SH-SY5Y (cell line): Measurements from ENCODE around the gene DKK3.

Source experiments
- GATA2 ChIP-seq: IDR thresholded peaks from 2 replicates; pipeline ENCODE4 v1.6.1; 2011; ENCODE audit warnings: mild to moderate bottlenecking, low read depth, low read length
- GATA3 ChIP-seq: IDR thresholded peaks from 2 replicates; pipeline ENCODE4 v1.6.1; 2011; ENCODE audit warnings: low read depth, mild to moderate bottlenecking, low read length, moderate library complexity

Gene DKK3

DNA sequence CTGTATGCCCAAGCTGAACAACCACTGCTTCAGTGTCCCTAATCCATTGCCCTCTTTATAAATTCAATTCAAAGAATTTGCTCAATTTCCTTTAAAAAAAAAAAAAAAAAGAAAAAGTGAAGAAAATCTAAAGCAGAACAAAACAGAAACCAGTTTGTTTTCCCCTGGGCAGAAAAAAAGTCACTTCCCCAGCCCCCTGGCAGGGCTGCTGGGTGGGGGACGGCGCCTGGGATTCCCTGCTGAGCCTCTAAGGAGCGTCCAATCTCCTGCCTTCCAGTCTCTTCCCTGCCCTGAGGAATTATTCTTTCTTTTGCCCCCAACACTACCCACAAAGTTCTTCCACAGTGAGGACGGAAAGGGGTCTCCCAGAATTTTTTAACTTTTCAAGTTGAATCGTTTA, 23.9 kb downstream of the DKK3 start:
- no peak for TF ChIP-seq GATA3
- TF ChIP-seq GATA2: no peak

DNA sequence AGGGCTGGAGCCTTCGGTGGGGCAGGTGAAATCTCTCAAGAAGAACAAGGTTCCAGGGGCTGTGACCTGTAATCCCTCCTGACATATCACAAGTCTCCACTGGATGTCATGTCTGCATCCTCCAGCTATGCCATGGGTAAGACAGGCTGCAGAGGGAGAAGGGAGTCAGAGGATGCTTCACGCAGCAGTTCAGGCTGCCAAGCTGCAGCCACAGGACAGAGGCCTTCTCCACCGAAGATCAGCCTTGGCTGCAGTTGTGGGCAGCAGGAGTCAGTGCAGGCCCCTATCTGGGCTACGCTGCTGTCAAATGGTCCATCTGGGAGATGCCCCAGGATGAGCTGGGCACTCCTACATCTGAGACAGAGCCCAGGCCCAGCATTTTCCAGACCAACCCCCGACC, 25.0 kb downstream of the DKK3 start:
- TF ChIP-seq GATA2: no peak
- TF ChIP-seq GATA3: no peak

DNA sequence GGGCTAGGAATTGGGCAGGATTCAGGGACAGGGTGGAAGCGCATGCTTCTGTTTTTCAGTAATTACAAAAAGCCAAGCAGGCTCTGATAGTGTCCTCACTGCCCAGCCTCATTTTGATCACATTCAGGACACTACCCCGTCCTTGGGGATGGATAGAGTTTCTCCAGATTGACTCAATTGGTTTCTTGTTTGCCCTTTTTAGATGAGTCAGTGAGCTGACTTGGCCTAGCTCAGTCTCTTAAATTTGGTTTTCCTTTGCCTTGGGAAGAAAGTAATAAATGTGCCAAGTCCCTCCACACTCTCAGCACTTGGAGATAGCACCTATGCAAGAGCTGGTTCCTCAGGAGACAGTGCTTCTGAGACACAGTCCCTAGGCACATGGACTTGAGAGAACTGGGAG, 25.5 kb downstream of the DKK3 start:
- no peak for TF ChIP-seq GATA2
- TF ChIP-seq GATA3: no peak

GRCh38 chr11:11982461-11982860, 26.0 kb downstream of the DKK3 start:
- TF ChIP-seq GATA3 (no peak), GATA2 (no peak)

- no peak for TF ChIP-seq GATA2
- no peak for TF ChIP-seq GATA3
These were observed 26.6 kb downstream of the DKK3 start for GRCh38 chr11:11981840-11982239.

- TF ChIP-seq GATA2 (no peak), GATA3 (no peak)
These were observed 27.1 kb downstream of the DKK3 start for GRCh38 chr11:11981364-11981763.

- TF ChIP-seq GATA2: no peak
- TF ChIP-seq GATA3: no peak
These were observed 27.6 kb downstream of the DKK3 start for GRCh38 chr11:11980841-11981308.

DNA sequence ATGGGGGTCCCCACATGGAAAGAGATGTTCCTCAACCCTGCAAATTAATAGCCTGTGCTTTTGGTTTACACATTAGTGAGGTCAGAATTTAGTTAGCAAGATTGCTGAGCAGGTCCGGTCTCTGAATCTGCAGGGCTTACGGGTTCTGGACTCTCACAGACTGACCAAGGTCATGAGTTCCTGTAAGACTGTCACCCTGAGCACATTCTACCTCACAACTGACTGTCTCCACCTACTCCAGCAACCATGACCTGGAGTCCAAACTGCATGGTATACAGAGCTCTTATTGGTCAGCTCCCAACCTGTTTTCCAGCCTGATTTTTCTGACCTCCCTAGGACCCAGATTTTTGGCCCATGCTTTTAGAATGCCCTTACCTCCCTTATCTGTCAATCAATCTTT, 28.2 kb downstream of the DKK3 start:
- peak; percentile 38; the same call in 1 of the 2 replicates for TF ChIP-seq GATA2
- TF ChIP-seq GATA3: no peak

DNA sequence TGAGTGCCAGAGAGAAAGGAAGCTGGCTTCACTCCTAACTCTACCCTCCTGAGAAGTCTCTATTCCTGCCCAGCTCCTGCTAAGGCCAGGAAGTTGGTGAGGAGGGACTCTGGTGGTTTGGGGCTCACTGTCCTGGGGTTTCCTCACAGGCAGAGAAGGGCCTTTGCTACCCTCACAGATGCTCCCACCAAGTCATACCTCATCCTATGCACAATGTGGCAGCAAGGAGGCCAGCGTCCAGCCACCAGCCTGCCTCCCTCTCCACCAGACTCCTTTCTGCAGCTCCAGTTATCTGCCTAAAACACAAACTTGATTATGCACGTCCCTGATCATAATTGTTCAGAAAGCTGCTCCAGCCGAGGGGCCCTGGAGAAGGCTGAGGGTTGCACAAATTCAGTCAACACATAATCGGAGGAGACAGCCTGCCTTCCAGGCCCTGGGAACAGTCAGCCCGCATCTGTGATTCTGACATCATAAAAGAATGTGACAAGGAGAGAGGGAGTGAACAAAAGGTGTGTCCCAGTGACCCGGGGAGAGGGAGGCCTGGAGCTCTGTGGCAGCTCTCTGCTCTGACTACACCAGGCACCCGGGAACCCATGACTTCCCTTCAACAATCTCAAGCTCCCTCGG, 28.8 kb downstream of the DKK3 start:
- TF ChIP-seq GATA3: no peak
- TF ChIP-seq GATA2: no peak; the same call in 1 of the 2 replicates

GRCh38 chr11:11978792-11979487, 29.5 kb downstream of the DKK3 start:
- TF ChIP-seq GATA2 (no peak), GATA3 (no peak)

DNA sequence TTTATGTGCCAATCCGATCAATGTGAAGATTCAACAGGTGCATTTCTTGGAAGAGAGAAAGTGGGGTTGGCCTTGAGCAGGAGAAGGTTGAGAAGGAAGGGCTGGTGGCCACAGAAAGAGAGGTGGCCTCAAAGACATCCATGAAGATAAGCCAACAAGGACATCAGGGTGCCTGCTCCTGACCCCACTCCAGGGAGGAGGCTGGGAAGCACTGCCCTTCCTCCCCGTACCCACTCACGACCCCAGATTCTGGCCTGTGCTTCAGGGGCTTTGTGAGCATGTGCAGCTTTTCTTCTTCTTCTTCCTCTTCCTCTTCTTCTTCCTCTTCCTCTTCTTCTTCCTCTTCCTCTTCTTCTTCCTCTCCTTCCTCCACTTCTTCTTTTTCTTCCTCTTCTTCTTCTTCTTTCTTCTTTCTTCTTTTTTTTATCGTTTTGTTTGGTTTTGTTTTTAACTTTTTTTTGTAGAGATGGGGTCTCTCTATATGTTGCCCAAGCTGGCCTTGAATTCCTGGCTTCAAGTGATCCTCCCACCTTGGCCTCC, 30.3 kb downstream of the DKK3 start:
- TF ChIP-seq GATA2 (no peak), GATA3 (no peak)

- TF ChIP-seq GATA2: no peak
- TF ChIP-seq GATA3: no peak
These were observed 31.1 kb downstream of the DKK3 start for GRCh38 chr11:11977206-11977938.

DNA sequence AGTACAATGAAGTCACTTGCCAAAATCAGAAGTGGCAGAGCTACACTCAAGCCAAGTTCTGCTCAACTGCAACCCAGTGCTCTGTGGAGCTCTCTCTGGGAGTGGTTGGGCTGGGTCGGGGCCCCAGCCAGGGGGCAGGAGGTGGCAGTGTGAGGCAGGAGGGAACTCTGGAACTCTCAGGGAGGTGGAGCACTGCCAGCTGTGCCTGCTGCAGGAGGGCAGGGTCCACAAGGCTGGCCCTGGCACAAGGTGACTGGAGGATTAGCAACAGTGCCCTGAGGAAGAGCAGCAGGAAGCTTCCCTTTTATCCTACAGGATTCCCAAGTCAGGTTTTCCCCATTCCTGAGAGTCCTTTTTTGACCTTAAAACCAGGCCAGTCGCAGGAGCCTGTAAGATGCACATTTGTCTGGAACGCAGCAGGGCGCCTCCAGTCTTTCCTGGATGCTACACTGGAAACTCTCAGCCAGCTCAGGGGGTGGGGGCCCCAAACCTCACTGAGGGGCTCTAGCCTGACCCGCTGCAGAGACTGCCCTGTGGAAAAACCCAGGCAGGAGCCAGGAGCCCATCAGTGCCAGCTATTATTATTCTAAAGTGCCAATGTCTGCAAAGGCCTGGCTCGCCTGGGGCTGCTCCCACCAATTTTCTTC, 31.8 kb downstream of the DKK3 start:
- TF ChIP-seq GATA3: no peak
- no peak for TF ChIP-seq GATA2

DNA sequence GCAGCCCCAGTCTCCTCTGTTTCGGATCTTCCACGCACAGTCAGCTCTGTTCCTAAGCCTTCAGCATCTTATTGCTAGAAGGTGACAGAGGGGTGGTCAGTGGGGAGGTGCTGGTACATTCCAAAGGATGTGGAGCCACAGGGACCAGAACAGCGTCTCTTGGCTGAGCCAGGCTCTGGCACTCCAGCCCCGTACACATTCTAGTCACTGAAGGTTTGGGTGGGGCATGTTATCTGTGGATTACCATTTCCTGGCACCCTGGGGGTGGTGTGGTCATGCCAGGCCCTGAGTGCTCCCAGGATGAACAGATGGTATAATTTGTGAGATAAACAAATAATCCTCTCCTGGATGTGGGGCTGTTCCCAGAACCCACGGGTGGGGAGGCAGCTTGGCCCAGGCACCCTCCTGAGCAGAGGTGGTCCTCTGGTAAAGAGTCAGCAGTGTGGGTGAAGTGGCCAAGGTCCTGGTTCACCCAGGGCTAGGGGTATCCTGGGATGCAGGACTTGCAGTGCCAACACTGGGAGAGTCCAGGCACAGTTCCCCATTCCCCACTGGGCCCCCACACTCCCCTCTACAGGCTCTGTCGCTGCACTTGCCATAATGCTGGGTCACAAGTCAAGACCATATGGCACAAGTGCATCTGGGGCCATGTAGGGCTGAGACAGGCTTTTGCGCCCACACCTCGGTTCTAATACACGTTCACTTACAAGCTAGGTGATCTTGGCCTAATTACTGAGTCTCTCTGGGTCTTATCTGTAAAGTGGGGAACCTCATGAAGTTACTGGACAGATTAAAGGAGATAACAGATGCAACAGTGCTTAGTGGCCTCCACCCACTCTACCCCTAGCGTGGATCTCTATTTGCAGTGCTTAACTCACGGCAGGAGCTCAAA, 33.0 kb downstream of the DKK3 start:
- TF ChIP-seq GATA3 (no peak), GATA2 (no peak)

DNA sequence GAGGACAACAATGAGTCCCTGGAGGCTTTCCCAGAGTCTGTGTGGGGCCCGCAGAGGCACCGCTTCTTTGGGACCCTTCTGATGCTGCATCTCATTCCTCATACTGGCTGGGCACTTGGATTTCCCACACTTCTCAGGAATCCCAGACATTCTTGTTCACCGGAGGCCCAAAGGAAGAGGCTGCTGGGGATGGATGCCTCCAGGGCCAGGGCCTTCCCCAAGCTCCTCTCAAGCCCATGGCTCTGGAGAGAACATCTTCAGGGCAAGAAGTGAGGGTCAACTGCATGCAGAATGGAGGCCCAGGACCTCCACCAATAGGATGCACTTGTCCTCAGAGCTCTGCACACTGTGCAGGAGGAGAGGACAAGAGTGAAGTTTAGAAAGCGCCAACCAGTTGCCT, 34.6 kb downstream of the DKK3 start:
- TF ChIP-seq GATA3 (no peak), GATA2 (no peak)
